ENCODE results near the gene BOD1L1.

The BOD1L1 gene

GRCh38 chr4:13597604-13598003, 29.9 kb downstream of the BOD1L1 start:
- TF ChIP-seq ZNF384 (IDR thresholded peaks at IDR 0.05) (no peak), TARDBP (IDR thresholded peaks at IDR 0.05) (no peak), BHLHE40 (IDR thresholded peaks at IDR 0.05; ENCODE audit: borderline replicate concordance) (no peak), CTBP1 (IDR thresholded peaks at IDR 0.05; ENCODE audit: borderline replicate concordance) (no peak), FOXA1 (IDR thresholded peaks at IDR 0.05) (no peak), ELF4 (IDR thresholded peaks at IDR 0.05) (no peak), NFRKB (IDR thresholded peaks at IDR 0.05) (no peak), LEF1 (IDR thresholded peaks at IDR 0.05; ENCODE audit: borderline replicate concordance) (no peak), FOXM1 (IDR thresholded peaks at IDR 0.05; ENCODE audit: borderline replicate concordance) (no peak), HDGF (IDR thresholded peaks at IDR 0.05; ENCODE audit: borderline replicate concordance) (no peak), PKNOX1 (IDR thresholded peaks at IDR 0.05) (no peak), L3MBTL2 (conservative IDR thresholded peaks at IDR 0.05) (no peak), FOXK2 (IDR thresholded peaks at IDR 0.05) (no peak), ARNT (IDR thresholded peaks at IDR 0.05) (no peak), SUZ12 (IDR thresholded peaks at IDR 0.05) (no peak), SP1 (IDR thresholded peaks at IDR 0.05) (no peak)
- ChIA-PET CTCF (no interaction called here), POLR2A (no interaction called here)
- no peak for DNase-seq (ENCODE audit: extremely low spot score)

- CTCF ChIA-PET = no interaction called here
- DNase-seq (ENCODE audit: extremely low spot score) = no peak
- TF ChIP-seq SP1 (IDR thresholded peaks at IDR 0.05) (no peak), FOXK2 (IDR thresholded peaks at IDR 0.05) (no peak), LEF1 (IDR thresholded peaks at IDR 0.05; ENCODE audit: borderline replicate concordance) (no peak), FOXM1 (IDR thresholded peaks at IDR 0.05; ENCODE audit: borderline replicate concordance) (no peak), NFRKB (IDR thresholded peaks at IDR 0.05) (no peak), CTBP1 (IDR thresholded peaks at IDR 0.05; ENCODE audit: borderline replicate concordance) (no peak), TARDBP (IDR thresholded peaks at IDR 0.05) (no peak), ARNT (IDR thresholded peaks at IDR 0.05) (no peak), BHLHE40 (IDR thresholded peaks at IDR 0.05; ENCODE audit: borderline replicate concordance) (no peak), ZNF384 (IDR thresholded peaks at IDR 0.05) (no peak), HDGF (IDR thresholded peaks at IDR 0.05; ENCODE audit: borderline replicate concordance) (no peak), ELF4 (IDR thresholded peaks at IDR 0.05) (no peak), SUZ12 (IDR thresholded peaks at IDR 0.05) (no peak), L3MBTL2 (conservative IDR thresholded peaks at IDR 0.05) (no peak)
- POLR2A ChIA-PET = no interaction called here
Measured at GRCh38 chr4:13597141-13597540, 30.4 kb downstream of the BOD1L1 start.

GRCh38 chr4:13592220-13592619, 35.3 kb downstream of the BOD1L1 start:
- DNase-seq (ENCODE audit: extremely low spot score) = no peak
- CTCF ChIA-PET = no interaction called here
- POLR2A ChIA-PET = no interaction called here
- TF ChIP-seq ZNF384 (IDR thresholded peaks at IDR 0.05) = no peak
- TF ChIP-seq FOXM1 (IDR thresholded peaks at IDR 0.05; ENCODE audit: borderline replicate concordance) = no peak
- TF ChIP-seq SUZ12 (IDR thresholded peaks at IDR 0.05) = no peak
- no peak for TF ChIP-seq NFRKB (IDR thresholded peaks at IDR 0.05)
- no peak for TF ChIP-seq ARNT (IDR thresholded peaks at IDR 0.05)
- no peak for TF ChIP-seq BHLHE40 (IDR thresholded peaks at IDR 0.05; ENCODE audit: borderline replicate concordance)
- TF ChIP-seq FOXK2 (IDR thresholded peaks at IDR 0.05) = no peak
- TF ChIP-seq HDGF (IDR thresholded peaks at IDR 0.05; ENCODE audit: borderline replicate concordance) = no peak

GRCh38 chr4:13590766-13591165, 36.8 kb downstream of the BOD1L1 start:
- CTCF ChIA-PET = no interaction called here
- DNase-seq (ENCODE audit: extremely low spot score) = no peak
- POLR2A ChIA-PET = no interaction called here
- TF ChIP-seq PKNOX1 (IDR thresholded peaks at IDR 0.05) = no peak
- TF ChIP-seq LEF1 (IDR thresholded peaks at IDR 0.05; ENCODE audit: borderline replicate concordance) = no peak
- TF ChIP-seq FOXK2 (IDR thresholded peaks at IDR 0.05) = no peak

GRCh38 chr4:13588954-13589353, 38.6 kb downstream of the BOD1L1 start:
- DNase-seq (ENCODE audit: extremely low spot score) = no peak
- ChIA-PET CTCF (no interaction called here), POLR2A (no interaction called here)
- no peak for TF ChIP-seq FOXK2 (IDR thresholded peaks at IDR 0.05)
- no peak for TF ChIP-seq TARDBP (IDR thresholded peaks at IDR 0.05)
- no peak for TF ChIP-seq NFRKB (IDR thresholded peaks at IDR 0.05)
- TF ChIP-seq FOXM1 (IDR thresholded peaks at IDR 0.05; ENCODE audit: borderline replicate concordance) = no peak
- no peak for TF ChIP-seq SP1 (IDR thresholded peaks at IDR 0.05)
- TF ChIP-seq LEF1 (IDR thresholded peaks at IDR 0.05; ENCODE audit: borderline replicate concordance) = no peak
- TF ChIP-seq L3MBTL2 (conservative IDR thresholded peaks at IDR 0.05) = no peak
- no peak for TF ChIP-seq HDGF (IDR thresholded peaks at IDR 0.05; ENCODE audit: borderline replicate concordance)
- no peak for TF ChIP-seq BHLHE40 (IDR thresholded peaks at IDR 0.05; ENCODE audit: borderline replicate concordance)
- TF ChIP-seq ZNF384 (IDR thresholded peaks at IDR 0.05) = no peak
- TF ChIP-seq PKNOX1 (IDR thresholded peaks at IDR 0.05) = no peak
- no peak for TF ChIP-seq SUZ12 (IDR thresholded peaks at IDR 0.05)
- TF ChIP-seq FOXA1 (IDR thresholded peaks at IDR 0.05) = no peak
- TF ChIP-seq ELF4 (IDR thresholded peaks at IDR 0.05) = no peak
- TF ChIP-seq ARNT (IDR thresholded peaks at IDR 0.05) = no peak

- DNase-seq (ENCODE audit: extremely low spot score) = no peak
- POLR2A ChIA-PET = no interaction called here
Measured at GRCh38 chr4:13584481-13584880, 43.0 kb downstream of the BOD1L1 start.

GRCh38 chr4:13580036-13580435, 47.5 kb downstream of the BOD1L1 start:
- no peak for DNase-seq (ENCODE audit: extremely low spot score)
- CTCF ChIA-PET = no interaction called here
- no peak for TF ChIP-seq FOXK2 (IDR thresholded peaks at IDR 0.05)
- TF ChIP-seq SP1 (IDR thresholded peaks at IDR 0.05) = no peak
- TF ChIP-seq L3MBTL2 (conservative IDR thresholded peaks at IDR 0.05) = no peak
- no peak for TF ChIP-seq ELF4 (IDR thresholded peaks at IDR 0.05)
- no peak for TF ChIP-seq LEF1 (IDR thresholded peaks at IDR 0.05; ENCODE audit: borderline replicate concordance)
- TF ChIP-seq CTBP1 (IDR thresholded peaks at IDR 0.05; ENCODE audit: borderline replicate concordance) = no peak
- no peak for TF ChIP-seq ARNT (IDR thresholded peaks at IDR 0.05)
- TF ChIP-seq NFRKB (IDR thresholded peaks at IDR 0.05) = no peak
- TF ChIP-seq HDGF (IDR thresholded peaks at IDR 0.05; ENCODE audit: borderline replicate concordance) = no peak
- POLR2A ChIA-PET = no interaction called here

More at GRCh38 chr4:13584481-13584880, 43.0 kb downstream of the BOD1L1 start:
- no peak for TF ChIP-seq BHLHE40 (IDR thresholded peaks at IDR 0.05; ENCODE audit: borderline replicate concordance)
- TF ChIP-seq FOXM1 (IDR thresholded peaks at IDR 0.05; ENCODE audit: borderline replicate concordance) = no peak
- TF ChIP-seq SUZ12 (IDR thresholded peaks at IDR 0.05) = no peak
- CTCF ChIA-PET = no interaction called here

All from HEK293T (cell line).